IPS-NIHi7 (cell line): ENCODE results near the gene EPB41L1.

Experiments used
- DNase-seq: peaks from one replicate; pipeline ENCODE4 v3.0.0; 2012; ENCODE audit warnings: mixed read lengths; ENCODE audit errors: extremely low spot score

Gene EPB41L1

GRCh38 chr20:36225666-36226065 lies 71.1 kb downstream of the EPB41L1 start:
- no peak for DNase-seq

GRCh38 chr20:36228770-36229169 lies 74.2 kb downstream of the EPB41L1 start:
- no peak for DNase-seq

- DNase-seq: no peak
These were observed 75.5 kb downstream of the EPB41L1 start for GRCh38 chr20:36230019-36230418.

- DNase-seq: peak; percentile 26
These were observed 76.8 kb downstream of the EPB41L1 start for GRCh38 chr20:36231331-36231730.

GRCh38 chr20:36234771-36235320 lies 80.3 kb downstream of the EPB41L1 start:
- DNase-seq: no peak

- peak; percentile 88 for DNase-seq
These were observed 81.6 kb downstream of the EPB41L1 start, which contains the start of gene AAR2 for GRCh38 chr20:36235892-36236785. Gene AAR2, plus strand, starts transcription at chr20:36236478. Its CDS starts 3,391 bp downstream, at chr20:36239869.

GRCh38 chr20:36236786-36237121 lies 82.2 kb downstream of the EPB41L1 start:
- DNase-seq: no peak

- DNase-seq: no peak
These were observed 82.9 kb downstream of the EPB41L1 start for GRCh38 chr20:36237477-36237876.

GRCh38 chr20:36238153-36238552 lies 83.6 kb downstream of the EPB41L1 start:
- no peak for DNase-seq

- DNase-seq: no peak
These were observed 84.2 kb downstream of the EPB41L1 start for GRCh38 chr20:36238760-36239159.

- DNase-seq: no peak
These were observed 85.5 kb downstream of the EPB41L1 start for GRCh38 chr20:36240076-36240475.

GRCh38 chr20:36241678-36242077 lies 87.1 kb downstream of the EPB41L1 start:
- no peak for DNase-seq

- DNase-seq: no peak
These were observed 89.2 kb downstream of the EPB41L1 start for GRCh38 chr20:36243726-36244125.

GRCh38 chr20:36246401-36246800 lies 91.9 kb downstream of the EPB41L1 start:
- no peak for DNase-seq

GRCh38 chr20:36248836-36249235 lies 94.3 kb downstream of the EPB41L1 start:
- DNase-seq: no peak

GRCh38 chr20:36249450-36249849 lies 94.9 kb downstream of the EPB41L1 start:
- no peak for DNase-seq

GRCh38 chr20:36251426-36251825 lies 96.9 kb downstream of the EPB41L1 start:
- no peak for DNase-seq

- DNase-seq: no peak
These were observed 98.0 kb downstream of the EPB41L1 start for GRCh38 chr20:36252511-36252910.

- no peak for DNase-seq
These were observed 98.5 kb downstream of the EPB41L1 start for GRCh38 chr20:36253036-36253435.

GRCh38 chr20:36254076-36254475 lies 99.5 kb downstream of the EPB41L1 start:
- DNase-seq: no peak

- no peak for DNase-seq
These were observed 100.9 kb downstream of the EPB41L1 start for GRCh38 chr20:36255445-36255844.

GRCh38 chr20:36259177-36260061 lies 104.9 kb downstream of the EPB41L1 start:
- DNase-seq: peak; percentile 67
